Activated B cell treated with CpG ODN at 0.5 μM for 24 hours (primary cell): ENCODE results near the gene FUCA2. TPM values are rescaled to one million over a fixed set of nuclear protein-coding genes. Genes with fewer than 3 reads are reported as not detected.

Experiments
- ATAC-seq: fragments of 200-7000 bp; cut with Tn5 transposase; one replicate; pipeline ENCODE4 v1.10.0; 2021; ENCODE audit warnings: low read depth, mild to moderate bottlenecking, moderate library complexity
- CTCF ChIA-PET: fragments of 350-600 bp; sonication (Branson Sonifier 250); formaldehyde crosslinking; loops from one replicate; lab custom pipeline; 2021; ENCODE audit warnings: antibody characterized with exemption; lab: Charles Lee
- POLR2A ChIA-PET: fragments of 350-600 bp; sonication (Branson Sonifier 250); formaldehyde crosslinking; loops from one replicate; lab custom pipeline; 2021; ENCODE audit warnings: antibody characterized with exemption; lab: Charles Lee
- DNase-seq: peaks from one replicate; pipeline ENCODE4 v3.0.0; 2022
- H3K27ac Mint-ChIP-seq: one replicate; pipeline ENCODE4 v1.8.0; 2020; ENCODE audit warnings: mixed read lengths
- H3K27me3 Mint-ChIP-seq: one replicate; pipeline ENCODE4 v1.8.0; 2021; ENCODE audit warnings: mixed read lengths
- H3K36me3 Mint-ChIP-seq: one replicate; pipeline ENCODE4 v1.8.0; 2021; ENCODE audit warnings: low read depth, mixed read lengths
- H3K4me1 Mint-ChIP-seq: one replicate; pipeline ENCODE4 v1.8.0; 2021; ENCODE audit warnings: mixed read lengths
- H3K4me3 Mint-ChIP-seq: one replicate; pipeline ENCODE4 v1.8.0; 2020; ENCODE audit warnings: mild to moderate bottlenecking, mixed read lengths
- H3K9me3 Mint-ChIP-seq: one replicate; pipeline ENCODE4 v1.8.0; 2020; ENCODE audit warnings: mixed read lengths
- CTCF ChIP-seq: fragments of 200-600 bp; IDR thresholded peaks from one replicate; pipeline ENCODE4 v1.8.0; 2022; ENCODE audit warnings: antibody characterized with exemption, mild to moderate bottlenecking
- intact Hi-C: fragments of 100-400 bp; cut with micrococcal nuclease; formaldehyde crosslinking; loops from one replicate; pipeline ENCODE4 v1.15.1; 2024
- total RNA-seq: library from RNA; stranded (reverse); gene quantifications from 2 replicates; pipeline ENCODE4 v1.2.3, GENCODE V29; 2022

The FUCA2 gene
- total RNA-seq, 1 donor from 2014 or later: 8.7 TPM

- peaks cover 29% of the 10 kb centered on the region for H3K4me1 Mint-ChIP-seq
- no peaks in the 10 kb centered on the region for H3K9me3 Mint-ChIP-seq
- H3K27me3 Mint-ChIP-seq: no peaks in the 10 kb centered on the region
- intact Hi-C loops: no loop called here
- TF ChIP-seq CTCF: no peak
- peak overlapping the region; percentile 13 for H3K27ac Mint-ChIP-seq
- H3K36me3 Mint-ChIP-seq: peaks cover 18% of the 10 kb centered on the region
- POLR2A ChIA-PET: interaction anchor here (0.5 to 1.2 kb wide), 2 partner anchors 57 to 194 kb away, joined by 4 to 5 read pairs; partner anchors contain the start of genes ADAT2 and PEX3
- CTCF ChIA-PET: no interaction called here
- ATAC-seq (peak; percentile 43), DNase-seq (no peak)
- no peak overlapping the region for H3K4me3 Mint-ChIP-seq
Measured at GRCh38 chr6:143507358-143508145, 4.0 kb downstream of the FUCA2 start.

DNA sequence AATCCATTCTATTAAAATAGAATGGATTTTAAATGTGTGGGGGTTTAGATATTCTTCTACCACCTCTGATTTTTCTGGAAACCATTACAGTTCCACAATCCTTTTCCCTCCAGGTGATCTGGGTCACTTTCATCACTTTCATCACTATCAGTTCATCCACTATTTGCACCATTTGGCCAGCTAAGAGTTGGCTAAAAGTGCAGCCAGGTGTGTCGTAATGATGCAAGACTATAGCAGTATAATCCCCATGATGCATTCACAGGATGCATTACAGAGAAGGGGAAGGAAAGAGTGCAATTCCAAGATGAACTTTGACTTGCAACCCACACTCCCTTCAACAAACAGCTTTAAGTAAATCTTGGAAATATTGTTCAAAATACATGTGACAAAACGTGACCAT lies 4.9 kb downstream of the FUCA2 start:
- Mint-ChIP-seq H3K4me3 (no peak overlapping the region), H3K9me3 (no peaks in the 10 kb centered on the region), H3K27me3 (no peaks in the 10 kb centered on the region), H3K27ac (no peak overlapping the region), H3K36me3 (peaks cover 18% of the 10 kb centered on the region), H3K4me1 (peaks cover 26% of the 10 kb centered on the region)
- ATAC-seq: no peak
- CTCF ChIA-PET: no interaction called here
- DNase-seq: no peak
- no peak for TF ChIP-seq CTCF
- intact Hi-C loops: no loop called here
- POLR2A ChIA-PET: no interaction called here

DNA sequence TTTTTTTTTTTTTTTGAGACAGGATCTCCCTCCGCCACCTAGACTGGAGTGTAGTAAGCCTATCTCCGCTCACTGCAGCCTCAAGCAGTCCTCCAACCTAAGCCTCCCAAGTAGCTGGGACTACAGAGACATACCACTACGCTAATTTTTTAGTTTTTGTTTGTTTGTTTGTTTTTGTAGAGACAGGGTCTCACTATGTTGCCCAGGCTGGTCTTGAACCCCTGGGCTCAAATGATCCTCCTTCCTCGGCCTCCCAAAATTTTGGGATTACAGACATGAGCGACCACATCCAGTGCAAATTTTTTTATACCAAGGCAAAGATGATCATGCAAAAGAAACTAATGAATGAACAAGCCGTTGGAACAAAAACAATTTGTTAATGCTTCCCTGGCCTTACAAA lies 5.3 kb downstream of the FUCA2 start:
- no peak for ATAC-seq
- no peak for TF ChIP-seq CTCF
- Mint-ChIP-seq H3K27me3 (no peaks in the 10 kb centered on the region), H3K4me1 (peaks cover 25% of the 10 kb centered on the region), H3K36me3 (peaks cover 16% of the 10 kb centered on the region), H3K9me3 (no peaks in the 10 kb centered on the region), H3K27ac (no peak overlapping the region), H3K4me3 (no peak overlapping the region)
- DNase-seq: no peak
- CTCF ChIA-PET: no interaction called here
- intact Hi-C loops: no loop called here
- POLR2A ChIA-PET: interaction anchor here (0.6 to 0.7 kb wide), 4 partner anchors 37 to 590 kb away, joined by 3 to 8 read pairs (median 4); no protein-coding TSS in a partner anchor

- no peak for DNase-seq
- no peak for TF ChIP-seq CTCF
- peak overlapping the region; percentile 9 for H3K27ac Mint-ChIP-seq
- ChIA-PET POLR2A (interaction anchor here (0.6 to 0.7 kb wide), 6 partner anchors 38 to 685 kb away, joined by 3 to 8 read pairs (median 4); no protein-coding TSS in a partner anchor), CTCF (interaction anchor here (0.7 kb wide), 1 partner anchor 32 kb away, joined by 3 read pairs; no protein-coding TSS in a partner anchor)
- peaks cover 14% of the 10 kb centered on the region for H3K36me3 Mint-ChIP-seq
- no peak overlapping the region for H3K4me3 Mint-ChIP-seq
- intact Hi-C loops: no loop called here
- H3K4me1 Mint-ChIP-seq: peaks cover 19% of the 10 kb centered on the region
- no peak for ATAC-seq
- H3K27me3 Mint-ChIP-seq: no peaks in the 10 kb centered on the region
- no peaks in the 10 kb centered on the region for H3K9me3 Mint-ChIP-seq
Measured at GRCh38 chr6:143505537-143505936, 6.0 kb downstream of the FUCA2 start.

DNA sequence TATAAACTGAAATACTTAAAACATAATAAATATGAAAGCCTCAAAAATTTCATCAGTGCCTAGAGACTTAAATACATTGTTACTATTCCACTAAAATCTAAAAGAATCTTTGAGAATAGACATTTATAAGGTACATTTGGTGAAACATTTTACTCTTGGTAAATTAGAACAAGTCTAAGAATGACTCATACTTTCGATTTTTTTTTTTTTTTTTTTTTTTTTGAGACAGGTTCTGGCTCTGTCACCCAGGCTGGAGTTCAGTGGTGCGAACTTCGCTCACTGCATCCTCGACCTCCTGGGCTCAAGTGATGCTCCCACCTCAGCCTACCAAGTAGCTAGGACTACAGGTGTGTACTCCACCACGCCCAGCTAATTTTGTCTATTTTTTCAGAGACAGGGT lies 6.4 kb downstream of the FUCA2 start:
- Mint-ChIP-seq H3K4me1 (peaks cover 17% of the 10 kb centered on the region), H3K9me3 (no peaks in the 10 kb centered on the region), H3K4me3 (no peak overlapping the region), H3K27me3 (no peaks in the 10 kb centered on the region), H3K27ac (no peak overlapping the region), H3K36me3 (peaks cover 14% of the 10 kb centered on the region)
- ATAC-seq: no peak
- TF ChIP-seq CTCF: no peak
- DNase-seq: no peak
- POLR2A ChIA-PET: interaction anchor here (0.6 to 0.7 kb wide), 2 partner anchors 74 to 684 kb away, joined by 4 read pairs; no protein-coding TSS in a partner anchor
- CTCF ChIA-PET: interaction anchor here (0.7 kb wide), 1 partner anchor 32 kb away, joined by 3 read pairs; no protein-coding TSS in a partner anchor
- intact Hi-C loops: no loop called here
